Measurements from ENCODE around the gene LRRC56. TPM values are rescaled to one million over a fixed set of nuclear protein-coding genes. Genes with fewer than 3 reads are reported as not detected.

Gene LRRC56
- total and polyA plus RNA-seq, 2 of the 13 experiments (the other 11 are each of a cell fraction or from before 2014, with no cell fraction given) = 0.11 to 0.29 TPM

DNA sequence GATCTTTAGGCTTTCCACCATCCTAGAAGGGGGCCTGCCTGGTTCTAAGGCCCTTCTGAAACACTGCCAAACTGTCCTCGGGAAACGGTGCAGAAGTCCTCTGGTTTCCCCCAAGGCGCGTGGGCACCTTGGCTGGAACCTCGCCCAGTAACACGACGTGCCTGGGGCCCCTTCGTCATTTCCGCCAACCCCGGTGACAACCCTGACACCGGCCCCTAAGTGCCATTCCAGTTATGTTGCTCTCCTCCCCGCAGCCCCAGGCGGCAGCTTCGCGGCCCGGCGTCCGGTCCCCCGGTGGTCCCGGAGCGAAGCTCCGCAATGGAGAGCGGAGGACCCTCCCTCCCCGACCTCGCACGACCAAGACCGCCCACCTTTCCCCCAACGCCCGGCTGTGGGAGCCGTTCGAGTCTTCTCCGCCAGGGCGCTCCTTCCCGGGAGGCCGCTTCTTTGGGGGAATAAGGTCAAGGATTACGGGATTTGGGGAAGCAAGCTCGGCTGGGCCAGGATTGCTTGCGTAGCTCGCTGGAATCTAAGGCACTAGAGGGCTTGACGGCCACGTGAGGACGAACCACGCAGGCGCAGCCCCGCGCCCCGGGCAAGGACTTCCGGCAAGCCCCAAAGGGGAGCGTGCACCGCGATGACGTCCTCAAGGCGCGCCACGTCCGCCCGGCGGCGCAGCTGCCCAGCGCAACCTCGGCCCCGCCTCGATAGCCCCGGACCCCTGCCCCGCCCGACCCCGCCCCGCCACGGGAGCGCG lies 30.9 kb upstream of the LRRC56 start (continued):
- peak; percentile 13; the same call in 1 of the 2 replicates for TF ChIP-seq SMAD3 (CRISPR knock-in tag; IDR thresholded peaks at IDR 0.05)
- TF ChIP-seq TGIF2 (CRISPR knock-in tag; IDR thresholded peaks at IDR 0.05) = peak; percentile 93
- peak; percentile 84 for TF ChIP-seq KAT8 (CRISPR knock-in tag; IDR thresholded peaks at IDR 0.05)
- TF ChIP-seq ZNF780A (CRISPR knock-in tag; IDR thresholded peaks at IDR 0.05) = 0 out of 2 replicates have a peak, but pooled peaks have one; percentile 2
- TF ChIP-seq, protein P1, sequence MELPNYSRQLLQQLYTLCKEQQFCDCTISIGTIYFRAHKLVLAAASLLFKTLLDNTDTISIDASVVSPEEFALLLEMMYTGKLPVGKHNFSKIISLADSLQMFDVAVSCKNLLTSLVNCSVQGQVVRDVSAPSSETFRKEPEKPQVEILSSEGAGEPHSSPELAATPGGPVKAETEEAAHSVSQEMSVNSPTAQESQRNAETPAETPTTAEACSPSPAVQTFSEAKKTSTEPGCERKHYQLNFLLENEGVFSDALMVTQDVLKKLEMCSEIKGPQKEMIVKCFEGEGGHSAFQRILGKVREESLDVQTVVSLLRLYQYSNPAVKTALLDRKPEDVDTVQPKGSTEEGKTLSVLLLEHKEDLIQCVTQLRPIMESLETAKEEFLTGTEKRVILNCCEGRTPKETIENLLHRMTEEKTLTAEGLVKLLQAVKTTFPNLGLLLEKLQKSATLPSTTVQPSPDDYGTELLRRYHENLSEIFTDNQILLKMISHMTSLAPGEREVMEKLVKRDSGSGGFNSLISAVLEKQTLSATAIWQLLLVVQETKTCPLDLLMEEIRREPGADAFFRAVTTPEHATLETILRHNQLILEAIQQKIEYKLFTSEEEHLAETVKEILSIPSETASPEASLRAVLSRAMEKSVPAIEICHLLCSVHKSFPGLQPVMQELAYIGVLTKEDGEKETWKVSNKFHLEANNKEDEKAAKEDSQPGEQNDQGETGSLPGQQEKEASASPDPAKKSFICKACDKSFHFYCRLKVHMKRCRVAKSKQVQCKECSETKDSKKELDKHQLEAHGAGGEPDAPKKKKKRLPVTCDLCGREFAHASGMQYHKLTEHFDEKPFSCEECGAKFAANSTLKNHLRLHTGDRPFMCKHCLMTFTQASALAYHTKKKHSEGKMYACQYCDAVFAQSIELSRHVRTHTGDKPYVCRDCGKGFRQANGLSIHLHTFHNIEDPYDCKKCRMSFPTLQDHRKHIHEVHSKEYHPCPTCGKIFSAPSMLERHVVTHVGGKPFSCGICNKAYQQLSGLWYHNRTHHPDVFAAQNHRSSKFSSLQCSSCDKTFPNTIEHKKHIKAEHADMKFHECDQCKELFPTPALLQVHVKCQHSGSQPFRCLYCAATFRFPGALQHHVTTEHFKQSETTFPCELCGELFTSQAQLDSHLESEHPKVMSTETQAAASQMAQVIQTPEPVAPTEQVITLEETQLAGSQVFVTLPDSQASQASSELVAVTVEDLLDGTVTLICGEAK (IDR thresholded peaks at IDR 0.05) = no peak
- TF ChIP-seq, protein P1 (CRISPR knock-in tag; IDR thresholded peaks at IDR 0.05) = 0 out of 2 replicates have a peak, but pooled peaks have one; percentile 36
- TF ChIP-seq HOXA3 (CRISPR knock-in tag; IDR thresholded peaks at IDR 0.05) = peak; percentile 96
- peak in 1 of 2 experiments; percentile 63; a peak in 2 of 4 replicates for TF ChIP-seq EP300 (IDR thresholded peaks at IDR 0.05; ENCODE audit: low read depth in 2 of 2, low read length in 2 of 2)
- TF ChIP-seq EP300 (CRISPR knock-in tag; IDR thresholded peaks at IDR 0.05; ENCODE audit: borderline replicate concordance) = no peak
- 0 out of 2 replicates have a peak, but pooled peaks have one; percentile 44 for TF ChIP-seq ISX (CRISPR knock-in tag; conservative IDR thresholded peaks at IDR 0.05)
- TF ChIP-seq JUN (CRISPR knock-in tag; IDR thresholded peaks at IDR 0.05) = 0 out of 2 replicates have a peak, but pooled peaks have one; percentile 48
- peak; percentile 89 for TF ChIP-seq ZNF501 (CRISPR knock-in tag; IDR thresholded peaks at IDR 0.05)
- TF ChIP-seq, protein P2, sequence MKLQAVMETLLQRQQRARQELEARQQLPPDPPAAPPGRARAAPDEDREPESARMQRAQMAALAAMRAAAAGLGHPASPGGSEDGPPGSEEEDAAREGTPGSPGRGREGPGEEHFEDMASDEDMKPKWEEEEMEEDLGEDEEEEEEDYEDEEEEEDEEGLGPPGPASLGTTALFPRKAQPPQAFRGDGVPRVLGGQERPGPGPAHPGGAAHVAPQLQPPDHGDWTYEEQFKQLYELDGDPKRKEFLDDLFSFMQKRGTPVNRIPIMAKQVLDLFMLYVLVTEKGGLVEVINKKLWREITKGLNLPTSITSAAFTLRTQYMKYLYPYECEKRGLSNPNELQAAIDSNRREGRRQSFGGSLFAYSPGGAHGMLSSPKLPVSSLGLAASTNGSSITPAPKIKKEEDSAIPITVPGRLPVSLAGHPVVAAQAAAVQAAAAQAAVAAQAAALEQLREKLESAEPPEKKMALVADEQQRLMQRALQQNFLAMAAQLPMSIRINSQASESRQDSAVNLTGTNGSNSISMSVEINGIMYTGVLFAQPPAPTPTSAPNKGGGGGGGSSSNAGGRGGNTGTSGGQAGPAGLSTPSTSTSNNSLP (IDR thresholded peaks at IDR 0.05; ENCODE audit: low read depth, low read length) = peak; percentile 8; the same call in 1 of the 2 replicates
- TF ChIP-seq AGO1 (IDR thresholded peaks at IDR 0.05; ENCODE audit: low read depth, low read length, poor library complexity, severe bottlenecking) = peak; percentile 77
- no peak for TF ChIP-seq TCF7 (IDR thresholded peaks at IDR 0.05; ENCODE audit: low read depth)
- TF ChIP-seq ZC3H13 (CRISPR knock-in tag; IDR thresholded peaks at IDR 0.05) = no peak
- TF ChIP-seq ZNF383 (CRISPR knock-in tag; IDR thresholded peaks at IDR 0.05; ENCODE audit: borderline replicate concordance) = no peak
- peak; percentile 73; the same call in 1 of the 2 replicates for TF ChIP-seq POLR2AphosphoS2 (IDR thresholded peaks at IDR 0.05; ENCODE audit: low read depth, low read length)
- no peak for TF ChIP-seq MATR3 (CRISPR knock-in tag; IDR thresholded peaks at IDR 0.05)
